Fibroblast of mammary gland (primary cell): ENCODE results near the gene MKNK1.

Experiments used
- DNase-seq: peaks from one replicate; pipeline ENCODE4 v3.0.0-alpha.2; 2010; ENCODE audit warnings: low read depth
- H3K4me3 ChIP-seq: 2 replicates; pipeline ENCODE4 v1.5.1; 2011; ENCODE audit warnings: low read depth, mild to moderate bottlenecking, low read length, moderate library complexity; ENCODE audit not compliant: control insufficient read depth
- TF ChIP-seq, protein P1 (sequence below): conservative IDR thresholded peaks from 2 replicates; pipeline ENCODE4 v1.5.1; 2011; ENCODE audit warnings: low read depth, low read length, inconsistent platforms; ENCODE audit not compliant: control insufficient read depth, insufficient read depth

The MKNK1 gene

GRCh38 chr1:46528297-46528955, 75.6 kb downstream of the MKNK1 start:
- H3K4me3 ChIP-seq: no peak overlapping the region
- TF ChIP-seq, protein P1, sequence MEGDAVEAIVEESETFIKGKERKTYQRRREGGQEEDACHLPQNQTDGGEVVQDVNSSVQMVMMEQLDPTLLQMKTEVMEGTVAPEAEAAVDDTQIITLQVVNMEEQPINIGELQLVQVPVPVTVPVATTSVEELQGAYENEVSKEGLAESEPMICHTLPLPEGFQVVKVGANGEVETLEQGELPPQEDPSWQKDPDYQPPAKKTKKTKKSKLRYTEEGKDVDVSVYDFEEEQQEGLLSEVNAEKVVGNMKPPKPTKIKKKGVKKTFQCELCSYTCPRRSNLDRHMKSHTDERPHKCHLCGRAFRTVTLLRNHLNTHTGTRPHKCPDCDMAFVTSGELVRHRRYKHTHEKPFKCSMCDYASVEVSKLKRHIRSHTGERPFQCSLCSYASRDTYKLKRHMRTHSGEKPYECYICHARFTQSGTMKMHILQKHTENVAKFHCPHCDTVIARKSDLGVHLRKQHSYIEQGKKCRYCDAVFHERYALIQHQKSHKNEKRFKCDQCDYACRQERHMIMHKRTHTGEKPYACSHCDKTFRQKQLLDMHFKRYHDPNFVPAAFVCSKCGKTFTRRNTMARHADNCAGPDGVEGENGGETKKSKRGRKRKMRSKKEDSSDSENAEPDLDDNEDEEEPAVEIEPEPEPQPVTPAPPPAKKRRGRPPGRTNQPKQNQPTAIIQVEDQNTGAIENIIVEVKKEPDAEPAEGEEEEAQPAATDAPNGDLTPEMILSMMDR: peak; percentile 28
- peak; percentile 31 for DNase-seq

DNA sequence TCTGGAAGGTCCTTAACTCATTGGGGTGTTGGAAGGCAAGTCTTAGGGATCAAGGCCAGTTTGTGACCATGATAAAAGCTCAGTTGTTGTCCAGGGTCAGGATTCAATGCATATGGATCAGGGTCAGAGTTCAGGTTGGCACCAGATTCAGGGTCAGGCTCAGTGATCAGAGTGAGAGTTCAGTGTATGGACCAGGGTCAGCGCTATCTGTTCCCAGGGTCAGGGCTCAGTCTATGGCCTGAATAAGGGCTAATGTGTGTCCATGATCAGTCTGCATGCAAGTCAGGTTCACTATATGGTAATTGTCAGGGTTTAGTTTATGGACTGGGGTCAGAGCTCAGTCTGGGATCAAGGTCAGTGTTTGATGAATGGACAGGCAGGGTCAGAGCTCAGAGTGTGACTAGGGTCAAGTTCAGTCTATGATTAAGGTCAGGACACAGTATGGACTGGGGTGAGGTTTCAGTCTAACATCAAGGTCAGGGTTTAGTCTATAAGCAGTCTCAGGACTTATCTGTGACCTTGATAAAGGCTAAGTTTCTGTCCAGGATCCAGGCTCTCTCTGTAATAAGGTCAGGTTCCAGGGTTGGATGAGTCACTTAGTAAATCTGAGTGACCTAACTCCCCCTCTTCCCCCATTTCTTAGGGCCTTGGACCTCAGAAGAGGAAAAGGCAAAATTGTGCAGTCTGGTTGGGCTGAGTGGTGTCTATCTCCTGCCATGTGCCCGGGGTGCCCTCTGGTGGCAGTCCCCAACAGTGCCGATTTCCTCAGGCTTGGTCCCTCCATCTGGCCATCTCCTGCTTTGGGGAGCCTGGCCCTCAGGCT, 76.4 kb downstream of the MKNK1 start:
- TF ChIP-seq, protein P1: peak; percentile 98
- no peak overlapping the region for H3K4me3 ChIP-seq
- DNase-seq: peak; percentile 77

GRCh38 chr1:46526691-46527291, 77.3 kb downstream of the MKNK1 start:
- no peak overlapping the region for H3K4me3 ChIP-seq
- TF ChIP-seq, protein P1: no peak
- no peak for DNase-seq

GRCh38 chr1:46526013-46526690, 77.9 kb downstream of the MKNK1 start:
- DNase-seq: no peak
- no peak overlapping the region for H3K4me3 ChIP-seq
- TF ChIP-seq, protein P1: no peak

GRCh38 chr1:46525253-46525983, 78.7 kb downstream of the MKNK1 start:
- TF ChIP-seq, protein P1: no peak
- no peak for DNase-seq
- no peak overlapping the region for H3K4me3 ChIP-seq

DNA sequence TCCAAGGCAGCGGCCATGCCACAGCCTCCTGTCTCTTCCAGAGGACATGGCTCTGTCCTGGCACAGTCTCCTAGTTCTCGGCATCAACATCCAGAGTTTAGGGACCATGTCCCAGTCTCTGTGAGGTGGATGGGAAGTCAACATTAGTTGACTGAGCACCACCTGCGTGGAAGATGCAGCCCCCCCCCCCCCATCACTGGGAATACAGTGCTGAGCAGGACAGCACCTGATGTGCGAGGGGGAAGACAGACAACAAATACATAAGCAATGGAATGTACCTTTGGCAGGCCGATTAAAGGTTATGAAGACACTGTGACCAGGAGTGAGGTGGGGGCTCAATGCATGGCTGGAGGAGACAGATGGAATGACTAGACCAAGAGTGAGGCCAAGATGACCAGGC, 79.2 kb downstream of the MKNK1 start:
- TF ChIP-seq, protein P1: no peak
- DNase-seq: no peak
- H3K4me3 ChIP-seq: no peak overlapping the region
